ENCODE results near the gene MLLT1.

DNA sequence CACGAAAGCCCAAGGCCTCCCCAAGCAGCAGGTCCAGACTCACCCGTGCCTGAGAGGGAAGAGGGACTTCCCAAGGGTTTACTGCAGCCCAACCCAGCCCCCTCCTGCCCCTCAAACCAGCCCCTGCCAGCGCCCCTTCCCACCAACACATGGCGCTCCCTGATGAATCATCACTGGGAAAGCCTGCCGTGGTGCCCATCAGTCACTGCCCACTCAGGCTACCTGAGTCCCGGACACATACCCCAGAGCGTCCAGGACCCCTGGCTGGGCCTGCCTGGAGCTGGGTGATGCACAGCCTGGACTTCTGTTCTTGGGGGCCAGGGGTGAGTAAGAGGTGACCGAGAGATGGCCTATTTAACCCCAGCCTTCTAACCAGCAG lies 60.6 kb downstream of the MLLT1 start:
- TF ChIP-seq, protein P1, sequence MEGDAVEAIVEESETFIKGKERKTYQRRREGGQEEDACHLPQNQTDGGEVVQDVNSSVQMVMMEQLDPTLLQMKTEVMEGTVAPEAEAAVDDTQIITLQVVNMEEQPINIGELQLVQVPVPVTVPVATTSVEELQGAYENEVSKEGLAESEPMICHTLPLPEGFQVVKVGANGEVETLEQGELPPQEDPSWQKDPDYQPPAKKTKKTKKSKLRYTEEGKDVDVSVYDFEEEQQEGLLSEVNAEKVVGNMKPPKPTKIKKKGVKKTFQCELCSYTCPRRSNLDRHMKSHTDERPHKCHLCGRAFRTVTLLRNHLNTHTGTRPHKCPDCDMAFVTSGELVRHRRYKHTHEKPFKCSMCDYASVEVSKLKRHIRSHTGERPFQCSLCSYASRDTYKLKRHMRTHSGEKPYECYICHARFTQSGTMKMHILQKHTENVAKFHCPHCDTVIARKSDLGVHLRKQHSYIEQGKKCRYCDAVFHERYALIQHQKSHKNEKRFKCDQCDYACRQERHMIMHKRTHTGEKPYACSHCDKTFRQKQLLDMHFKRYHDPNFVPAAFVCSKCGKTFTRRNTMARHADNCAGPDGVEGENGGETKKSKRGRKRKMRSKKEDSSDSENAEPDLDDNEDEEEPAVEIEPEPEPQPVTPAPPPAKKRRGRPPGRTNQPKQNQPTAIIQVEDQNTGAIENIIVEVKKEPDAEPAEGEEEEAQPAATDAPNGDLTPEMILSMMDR (conservative IDR thresholded peaks at IDR 0.05 in 1 of 2, IDR thresholded peaks at IDR 0.05 in 1 of 2; ENCODE audit: extremely low read depth in 1 of 2, insufficient read depth in 1 of 2, low read depth in 1 of 2, low read length in 2 of 2): no peak
- TF ChIP-seq EZH2 (IDR thresholded peaks at IDR 0.05; ENCODE audit: borderline replicate concordance, low read length): no peak

Data from mammary epithelial cell (primary cell).